Measurements from ENCODE around the gene MAOA.

Gene MAOA

DNA sequence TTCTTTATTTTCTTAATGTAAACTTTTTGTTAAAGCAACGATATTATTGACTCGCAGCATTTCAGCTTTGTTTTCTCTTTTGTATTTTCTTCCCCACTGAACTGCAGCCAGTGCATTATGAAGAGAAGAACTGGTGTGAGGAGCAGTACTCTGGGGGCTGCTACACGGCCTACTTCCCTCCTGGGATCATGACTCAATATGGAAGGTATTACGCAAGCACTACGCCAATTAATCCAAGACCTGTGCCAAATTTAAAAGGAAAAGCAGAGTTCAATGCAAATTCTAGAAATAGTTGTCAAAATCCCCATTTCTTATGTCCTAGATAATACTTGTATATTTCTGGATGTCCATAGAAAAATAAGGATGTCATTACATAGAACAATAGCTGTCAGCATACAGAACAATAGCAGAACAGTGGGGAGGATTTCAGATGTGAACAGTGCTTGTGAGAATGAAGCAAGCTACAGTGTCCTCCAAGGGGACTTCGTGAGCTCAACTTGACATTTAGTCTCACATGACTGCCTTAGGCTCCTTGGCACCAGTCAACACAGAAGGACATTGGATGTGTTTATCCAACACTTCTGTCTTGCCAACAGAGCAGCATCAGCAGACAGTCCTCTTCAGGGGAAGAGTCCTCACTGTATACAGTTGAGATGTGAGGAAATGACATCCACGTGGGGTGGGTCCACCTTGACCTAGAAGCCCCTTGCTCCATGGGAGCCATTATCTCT, 85.9 kb downstream of the MAOA start:
- no CpG with 5 or more reads among the region's 7 CpGs for WGBS (ENCODE audit: extremely low coverage, insufficient coverage, low lambda C conversion rate)
- Histone ChIP-seq H3K4me2 (ENCODE audit: low read length) (no peak overlapping the region), H3K56ac (ENCODE audit: low read length) (no peak overlapping the region)

DNA sequence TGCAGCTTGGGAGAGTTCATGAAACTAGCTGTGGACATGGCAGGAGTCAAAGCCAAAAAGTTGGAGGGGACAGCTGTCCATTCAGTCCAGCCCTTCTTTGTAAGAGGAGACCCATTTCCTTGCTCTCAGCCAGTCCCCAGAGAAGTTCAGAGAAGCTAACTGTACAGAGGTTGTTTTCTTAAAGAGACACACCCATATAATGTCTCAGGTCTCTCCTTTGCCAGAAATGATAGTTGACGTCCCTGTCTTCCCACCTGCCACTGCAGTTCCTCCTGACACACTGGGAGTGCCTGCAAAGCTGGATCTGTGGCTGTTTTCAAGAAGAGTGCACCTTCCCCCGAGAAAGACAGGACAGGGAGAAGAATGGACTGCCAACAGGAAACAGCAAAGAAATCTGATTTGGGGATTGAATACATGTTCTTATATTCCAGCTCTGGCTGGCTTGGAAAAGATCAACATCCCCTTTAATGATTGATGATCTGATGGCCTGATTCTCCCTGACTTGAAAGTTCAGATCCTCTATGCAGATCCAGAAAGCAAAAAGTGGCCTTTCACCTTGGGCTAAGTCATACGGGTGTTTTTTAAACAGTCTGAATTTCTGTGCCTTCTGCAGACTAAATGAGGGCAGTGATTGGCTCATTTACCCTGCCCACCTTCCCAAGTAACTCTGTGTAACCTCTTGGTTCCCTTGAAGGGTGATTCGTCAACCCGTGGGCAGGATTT, 87.2 kb downstream of the MAOA start:
- no peak overlapping the region for H3K23ac ChIP-seq (ENCODE audit: low read length)
- no peak overlapping the region for H2BK5ac ChIP-seq (ENCODE audit: low read length)
- no peak for DNase-seq
- H2AK5ac ChIP-seq (ENCODE audit: low read length) = no peak overlapping the region
- no peak overlapping the region for H3K4me2 ChIP-seq (ENCODE audit: low read length)
- H3K79me2 ChIP-seq (ENCODE audit: control insufficient read depth, insufficient read depth, low read length) = no peaks in the 10 kb centered on the region
- no peak overlapping the region for H4K8ac ChIP-seq (ENCODE audit: low read depth, low read length)
- no peak overlapping the region for H3K56ac ChIP-seq (ENCODE audit: low read length)
- H3K79me1 ChIP-seq (ENCODE audit: low read length) = no peaks in the 10 kb centered on the region
- no peak overlapping the region for H3K4me3 ChIP-seq (ENCODE audit: low read length)
- H2BK120ac ChIP-seq (ENCODE audit: low read depth, low read length) = no peak overlapping the region
- no peak overlapping the region for H3K4ac ChIP-seq (ENCODE audit: low read depth, low read length)
- H2BK15ac ChIP-seq (replicated peaks; ENCODE audit: low read depth) = no peak overlapping the region
- H3K9ac ChIP-seq (ENCODE audit: low read length) = no peak overlapping the region
- no peaks in the 10 kb centered on the region for H3K27me3 ChIP-seq (ENCODE audit: insufficient read depth, low read length, poor library complexity)
- no peaks in the 10 kb centered on the region for H3K36me3 ChIP-seq (ENCODE audit: control insufficient read depth, insufficient read depth, low read length)
- no peak overlapping the region for H4K5ac ChIP-seq (ENCODE audit: low read length)
- H3K4me1 ChIP-seq (ENCODE audit: control insufficient read depth, low read depth, low read length) = no peaks in the 10 kb centered on the region
- H3K27ac ChIP-seq (ENCODE audit: low read depth, low read length) = no peak overlapping the region
- H3K18ac ChIP-seq (ENCODE audit: low read length) = no peak overlapping the region
- WGBS (ENCODE audit: extremely low coverage, insufficient coverage, low lambda C conversion rate) = no CpG with 5 or more reads among the region's 5 CpGs

More for the DNA sequence above, 85.9 kb downstream of the MAOA start:
- no peak overlapping the region for H2AK5ac ChIP-seq (ENCODE audit: low read length)
- no peak overlapping the region for H3K4me3 ChIP-seq (ENCODE audit: low read length)
- no peaks in the 10 kb centered on the region for H3K79me2 ChIP-seq (ENCODE audit: control insufficient read depth, insufficient read depth, low read length)
- no peaks in the 10 kb centered on the region for H3K79me1 ChIP-seq (ENCODE audit: low read length)
- no peak for DNase-seq
- H4K5ac ChIP-seq (ENCODE audit: low read length) = no peak overlapping the region
- H2BK120ac ChIP-seq (ENCODE audit: low read depth, low read length) = no peak overlapping the region
- H3K27me3 ChIP-seq (ENCODE audit: insufficient read depth, low read length, poor library complexity) = no peaks in the 10 kb centered on the region
- no peaks in the 10 kb centered on the region for H3K36me3 ChIP-seq (ENCODE audit: control insufficient read depth, insufficient read depth, low read length)
- no peaks in the 10 kb centered on the region for H3K4me1 ChIP-seq (ENCODE audit: control insufficient read depth, low read depth, low read length)
- no peak overlapping the region for H2BK15ac ChIP-seq (replicated peaks; ENCODE audit: low read depth)
- H2BK5ac ChIP-seq (ENCODE audit: low read length) = no peak overlapping the region
- no peak overlapping the region for H3K27ac ChIP-seq (ENCODE audit: low read depth, low read length)
- no peak overlapping the region for H3K23ac ChIP-seq (ENCODE audit: low read length)
- no peak overlapping the region for H3K9ac ChIP-seq (ENCODE audit: low read length)
- H3K18ac ChIP-seq (ENCODE audit: low read length) = no peak overlapping the region
- H4K8ac ChIP-seq (ENCODE audit: low read depth, low read length) = no peak overlapping the region
- H3K4ac ChIP-seq (ENCODE audit: low read depth, low read length) = no peak overlapping the region

DNA sequence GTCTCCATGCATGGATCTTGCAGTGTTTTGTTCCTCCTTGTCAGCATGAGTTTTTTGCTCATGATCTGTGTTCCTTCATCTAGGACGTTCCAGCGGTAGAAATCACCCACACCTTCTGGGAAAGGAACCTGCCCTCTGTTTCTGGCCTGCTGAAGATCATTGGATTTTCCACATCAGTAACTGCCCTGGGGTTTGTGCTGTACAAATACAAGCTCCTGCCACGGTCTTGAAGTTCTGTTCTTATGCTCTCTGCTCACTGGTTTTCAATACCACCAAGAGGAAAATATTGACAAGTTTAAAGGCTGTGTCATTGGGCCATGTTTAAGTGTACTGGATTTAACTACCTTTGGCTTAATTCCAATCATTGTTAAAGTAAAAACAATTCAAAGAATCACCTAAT, 88.2 kb downstream of the MAOA start:
- no peak overlapping the region for H3K18ac ChIP-seq (ENCODE audit: low read length)
- no peak overlapping the region for H2AK5ac ChIP-seq (ENCODE audit: low read length)
- no peak overlapping the region for H3K4me3 ChIP-seq (ENCODE audit: low read length)
- H3K27ac ChIP-seq (ENCODE audit: low read depth, low read length) = no peak overlapping the region
- no peaks in the 10 kb centered on the region for H3K36me3 ChIP-seq (ENCODE audit: control insufficient read depth, insufficient read depth, low read length)
- no peak overlapping the region for H3K9ac ChIP-seq (ENCODE audit: low read length)
- no peak overlapping the region for H4K8ac ChIP-seq (ENCODE audit: low read depth, low read length)
- H4K5ac ChIP-seq (ENCODE audit: low read length) = no peak overlapping the region
- no peak overlapping the region for H2BK15ac ChIP-seq (replicated peaks; ENCODE audit: low read depth)
- H3K79me1 ChIP-seq (ENCODE audit: low read length) = no peaks in the 10 kb centered on the region
- no peaks in the 10 kb centered on the region for H3K79me2 ChIP-seq (ENCODE audit: control insufficient read depth, insufficient read depth, low read length)
- no peak overlapping the region for H3K56ac ChIP-seq (ENCODE audit: low read length)
- H3K4ac ChIP-seq (ENCODE audit: low read depth, low read length) = no peak overlapping the region
- H2BK5ac ChIP-seq (ENCODE audit: low read length) = no peak overlapping the region
- WGBS (ENCODE audit: extremely low coverage, insufficient coverage, low lambda C conversion rate) = no CpG with 5 or more reads among the region's 3 CpGs
- H3K27me3 ChIP-seq (ENCODE audit: insufficient read depth, low read length, poor library complexity) = no peaks in the 10 kb centered on the region
- no peak overlapping the region for H3K23ac ChIP-seq (ENCODE audit: low read length)
- no peak overlapping the region for H3K4me2 ChIP-seq (ENCODE audit: low read length)
- no peak for DNase-seq
- no peak overlapping the region for H2BK120ac ChIP-seq (ENCODE audit: low read depth, low read length)
- H3K4me1 ChIP-seq (ENCODE audit: control insufficient read depth, low read depth, low read length) = no peaks in the 10 kb centered on the region

DNA sequence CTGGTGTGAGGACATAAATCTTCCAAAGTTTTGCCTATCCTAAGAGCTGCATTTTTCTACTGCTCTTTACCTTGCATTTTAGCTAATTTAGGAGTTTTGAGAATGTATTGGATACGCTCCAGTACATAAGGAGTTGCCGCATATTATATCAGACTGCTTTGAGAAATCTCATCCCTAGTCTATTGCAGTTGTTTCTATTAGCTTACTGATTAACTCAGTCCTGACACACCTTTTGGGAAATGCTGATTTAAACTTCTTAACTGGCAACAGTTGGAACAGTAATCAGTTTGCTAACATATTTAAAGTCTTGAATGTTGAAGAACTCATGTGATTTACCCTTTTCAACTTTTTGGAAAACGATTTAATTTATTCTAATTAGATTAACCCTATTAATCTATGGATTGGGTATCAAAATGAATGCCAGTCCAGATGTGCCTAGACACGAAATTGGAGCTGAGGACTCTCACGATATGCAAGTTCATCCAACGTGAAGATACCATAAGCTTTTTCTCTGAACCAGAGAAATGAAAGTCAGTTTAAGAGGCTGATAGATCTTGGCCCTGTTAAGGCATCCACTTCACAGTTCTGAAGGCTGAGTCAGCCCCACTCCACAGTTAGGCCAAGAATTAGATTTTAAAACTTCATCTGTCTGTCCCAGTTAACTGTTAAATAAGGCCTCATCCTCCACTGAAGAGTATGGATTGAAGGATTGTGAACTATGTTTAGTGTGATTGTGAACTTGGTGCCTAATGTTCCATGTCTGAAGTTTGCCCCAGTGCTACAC, 90.0 kb downstream of the MAOA start:
- H3K4me3 ChIP-seq (ENCODE audit: low read length) = no peak overlapping the region
- H3K4ac ChIP-seq (ENCODE audit: low read depth, low read length) = no peak overlapping the region
- no peaks in the 10 kb centered on the region for H3K79me2 ChIP-seq (ENCODE audit: control insufficient read depth, insufficient read depth, low read length)
- H3K4me1 ChIP-seq (ENCODE audit: control insufficient read depth, low read depth, low read length) = no peaks in the 10 kb centered on the region
- no peaks in the 10 kb centered on the region for H3K79me1 ChIP-seq (ENCODE audit: low read length)
- no peak overlapping the region for H3K27ac ChIP-seq (ENCODE audit: low read depth, low read length)
- H3K9ac ChIP-seq (ENCODE audit: low read length) = no peak overlapping the region
- H4K5ac ChIP-seq (ENCODE audit: low read length) = no peak overlapping the region
- no peaks in the 10 kb centered on the region for H3K27me3 ChIP-seq (ENCODE audit: insufficient read depth, low read length, poor library complexity)
- H2BK5ac ChIP-seq (ENCODE audit: low read length) = no peak overlapping the region
- no CpG with 5 or more reads among the region's 6 CpGs for WGBS (ENCODE audit: extremely low coverage, insufficient coverage, low lambda C conversion rate)
- H2BK15ac ChIP-seq (replicated peaks; ENCODE audit: low read depth) = no peak overlapping the region
- H3K18ac ChIP-seq (ENCODE audit: low read length) = no peak overlapping the region
- no peak overlapping the region for H2AK5ac ChIP-seq (ENCODE audit: low read length)
- H2BK120ac ChIP-seq (ENCODE audit: low read depth, low read length) = no peak overlapping the region
- H3K4me2 ChIP-seq (ENCODE audit: low read length) = no peak overlapping the region
- no peaks in the 10 kb centered on the region for H3K36me3 ChIP-seq (ENCODE audit: control insufficient read depth, insufficient read depth, low read length)
- no peak overlapping the region for H3K23ac ChIP-seq (ENCODE audit: low read length)
- no peak for DNase-seq
- no peak overlapping the region for H3K56ac ChIP-seq (ENCODE audit: low read length)
- no peak overlapping the region for H4K8ac ChIP-seq (ENCODE audit: low read depth, low read length)

DNA sequence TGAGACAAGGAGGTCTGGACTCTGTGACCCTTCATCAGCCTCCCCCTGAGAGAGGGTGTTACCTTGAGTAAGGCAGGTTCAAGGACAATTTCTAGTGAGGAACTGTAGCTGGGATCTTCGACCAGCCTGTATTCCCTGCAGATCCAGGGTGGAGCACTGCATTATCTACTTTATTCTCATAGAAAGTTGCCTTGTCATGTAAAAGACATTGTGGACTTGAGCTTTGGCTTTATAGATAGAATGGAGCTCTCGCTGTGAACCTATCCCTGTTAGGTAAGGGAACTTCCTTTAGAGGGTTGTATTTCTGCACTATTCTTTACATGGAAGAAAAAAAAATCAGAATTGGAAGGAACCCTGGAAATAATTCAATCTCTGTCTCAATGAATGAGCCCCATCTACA, 91.4 kb downstream of the MAOA start:
- H3K4me1 ChIP-seq (ENCODE audit: control insufficient read depth, low read depth, low read length) = no peaks in the 10 kb centered on the region
- H2BK120ac ChIP-seq (ENCODE audit: low read depth, low read length) = no peak overlapping the region
- no peak overlapping the region for H3K56ac ChIP-seq (ENCODE audit: low read length)
- WGBS (ENCODE audit: extremely low coverage, insufficient coverage, low lambda C conversion rate) = no CpG with 5 or more reads among the region's 2 CpGs
- H4K8ac ChIP-seq (ENCODE audit: low read depth, low read length) = no peak overlapping the region
- no peaks in the 10 kb centered on the region for H3K79me2 ChIP-seq (ENCODE audit: control insufficient read depth, insufficient read depth, low read length)
- H3K18ac ChIP-seq (ENCODE audit: low read length) = no peak overlapping the region
- no peak overlapping the region for H3K27ac ChIP-seq (ENCODE audit: low read depth, low read length)
- H2BK5ac ChIP-seq (ENCODE audit: low read length) = no peak overlapping the region
- no peak overlapping the region for H3K4me3 ChIP-seq (ENCODE audit: low read length)
- H3K4ac ChIP-seq (ENCODE audit: low read depth, low read length) = no peak overlapping the region
- H3K4me2 ChIP-seq (ENCODE audit: low read length) = no peak overlapping the region
- no peak overlapping the region for H2AK5ac ChIP-seq (ENCODE audit: low read length)
- DNase-seq = no peak
- H3K23ac ChIP-seq (ENCODE audit: low read length) = no peak overlapping the region
- H3K36me3 ChIP-seq (ENCODE audit: control insufficient read depth, insufficient read depth, low read length) = no peaks in the 10 kb centered on the region
- H2BK15ac ChIP-seq (replicated peaks; ENCODE audit: low read depth) = no peak overlapping the region
- H3K9ac ChIP-seq (ENCODE audit: low read length) = no peak overlapping the region
- H4K5ac ChIP-seq (ENCODE audit: low read length) = no peak overlapping the region
- H3K27me3 ChIP-seq (ENCODE audit: insufficient read depth, low read length, poor library complexity) = no peaks in the 10 kb centered on the region
- H3K79me1 ChIP-seq (ENCODE audit: low read length) = no peaks in the 10 kb centered on the region
